HL-60 (cell line): ENCODE results near the gene CDH2.

Source experiments
- DNase-seq, 2 experiments: peaks; one replicate each; pipeline ENCODE4 v3.0.0-alpha.2; 2010 to 2020; ENCODE audit warnings: low read depth in 1 of 2, low spot score in 1 of 2
- H3K27ac ChIP-seq: fragments of 250-450 bp; sonication (Bioruptor Pico); replicated peaks from 2 replicates; pipeline ENCODE4 v1.5.1; 2020; ENCODE audit warnings: mild to moderate bottlenecking, moderate library complexity
- H3K27me3 ChIP-seq: fragments of 250-450 bp; sonication (Bioruptor Pico); 2 replicates; pipeline ENCODE4 v1.5.1; 2021; ENCODE audit warnings: mild to moderate bottlenecking, moderate library complexity; ENCODE audit not compliant: insufficient read depth, poor library complexity, severe bottlenecking
- H3K4me3 ChIP-seq: replicated peaks from 2 replicates; pipeline ENCODE4 v1.5.1; 2011; ENCODE audit warnings: mild to moderate bottlenecking, control low read depth, low read length; ENCODE audit not compliant: insufficient read depth
- GABPA ChIP-seq: IDR thresholded peaks from 2 replicates; pipeline ENCODE4 v1.6.1; 2012; ENCODE audit warnings: low read depth
- POLR2AphosphoS5 ChIP-seq: IDR thresholded peaks from 2 replicates; pipeline ENCODE4 v1.6.1; 2012; ENCODE audit warnings: low read depth
- SPI1 ChIP-seq: IDR thresholded peaks from 2 replicates; pipeline ENCODE4 v1.6.1; 2012; ENCODE audit warnings: low read depth, mild to moderate bottlenecking, borderline replicate concordance
- TF ChIP-seq, protein P1 (sequence below): IDR thresholded peaks from one replicate; pipeline ENCODE4 v1.5.1; 2011; ENCODE audit warnings: low read length, control low read depth, inconsistent platforms; ENCODE audit not compliant: insufficient read depth
- TF ChIP-seq, protein P2 (sequence below): IDR thresholded peaks from 2 replicates; pipeline ENCODE4 v1.6.1; 2012; ENCODE audit warnings: low read depth; ENCODE audit not compliant: insufficient replicate concordance

Gene CDH2

DNA sequence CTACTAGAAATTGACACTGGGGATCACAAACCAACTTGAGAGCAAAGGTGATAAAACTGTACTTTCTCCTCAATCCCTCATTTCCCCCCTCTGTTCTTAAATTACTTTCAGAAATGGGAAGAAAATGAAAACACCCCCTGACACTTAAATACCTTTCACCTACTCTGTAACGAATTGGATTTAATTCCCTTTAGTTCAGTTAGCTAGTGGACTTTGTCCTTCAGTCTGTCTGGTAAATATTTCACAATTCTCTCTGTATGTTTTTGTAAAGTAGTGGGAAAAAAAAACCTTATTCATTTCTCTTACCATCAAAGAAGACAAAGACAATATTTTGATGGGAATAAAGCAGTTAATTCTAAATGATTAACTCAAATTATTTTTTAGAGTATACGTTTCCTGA lies 85.7 kb downstream of the CDH2 start:
- no peak for TF ChIP-seq GABPA
- TF ChIP-seq, protein P1, sequence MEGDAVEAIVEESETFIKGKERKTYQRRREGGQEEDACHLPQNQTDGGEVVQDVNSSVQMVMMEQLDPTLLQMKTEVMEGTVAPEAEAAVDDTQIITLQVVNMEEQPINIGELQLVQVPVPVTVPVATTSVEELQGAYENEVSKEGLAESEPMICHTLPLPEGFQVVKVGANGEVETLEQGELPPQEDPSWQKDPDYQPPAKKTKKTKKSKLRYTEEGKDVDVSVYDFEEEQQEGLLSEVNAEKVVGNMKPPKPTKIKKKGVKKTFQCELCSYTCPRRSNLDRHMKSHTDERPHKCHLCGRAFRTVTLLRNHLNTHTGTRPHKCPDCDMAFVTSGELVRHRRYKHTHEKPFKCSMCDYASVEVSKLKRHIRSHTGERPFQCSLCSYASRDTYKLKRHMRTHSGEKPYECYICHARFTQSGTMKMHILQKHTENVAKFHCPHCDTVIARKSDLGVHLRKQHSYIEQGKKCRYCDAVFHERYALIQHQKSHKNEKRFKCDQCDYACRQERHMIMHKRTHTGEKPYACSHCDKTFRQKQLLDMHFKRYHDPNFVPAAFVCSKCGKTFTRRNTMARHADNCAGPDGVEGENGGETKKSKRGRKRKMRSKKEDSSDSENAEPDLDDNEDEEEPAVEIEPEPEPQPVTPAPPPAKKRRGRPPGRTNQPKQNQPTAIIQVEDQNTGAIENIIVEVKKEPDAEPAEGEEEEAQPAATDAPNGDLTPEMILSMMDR, result no peak
- TF ChIP-seq, protein P2, sequence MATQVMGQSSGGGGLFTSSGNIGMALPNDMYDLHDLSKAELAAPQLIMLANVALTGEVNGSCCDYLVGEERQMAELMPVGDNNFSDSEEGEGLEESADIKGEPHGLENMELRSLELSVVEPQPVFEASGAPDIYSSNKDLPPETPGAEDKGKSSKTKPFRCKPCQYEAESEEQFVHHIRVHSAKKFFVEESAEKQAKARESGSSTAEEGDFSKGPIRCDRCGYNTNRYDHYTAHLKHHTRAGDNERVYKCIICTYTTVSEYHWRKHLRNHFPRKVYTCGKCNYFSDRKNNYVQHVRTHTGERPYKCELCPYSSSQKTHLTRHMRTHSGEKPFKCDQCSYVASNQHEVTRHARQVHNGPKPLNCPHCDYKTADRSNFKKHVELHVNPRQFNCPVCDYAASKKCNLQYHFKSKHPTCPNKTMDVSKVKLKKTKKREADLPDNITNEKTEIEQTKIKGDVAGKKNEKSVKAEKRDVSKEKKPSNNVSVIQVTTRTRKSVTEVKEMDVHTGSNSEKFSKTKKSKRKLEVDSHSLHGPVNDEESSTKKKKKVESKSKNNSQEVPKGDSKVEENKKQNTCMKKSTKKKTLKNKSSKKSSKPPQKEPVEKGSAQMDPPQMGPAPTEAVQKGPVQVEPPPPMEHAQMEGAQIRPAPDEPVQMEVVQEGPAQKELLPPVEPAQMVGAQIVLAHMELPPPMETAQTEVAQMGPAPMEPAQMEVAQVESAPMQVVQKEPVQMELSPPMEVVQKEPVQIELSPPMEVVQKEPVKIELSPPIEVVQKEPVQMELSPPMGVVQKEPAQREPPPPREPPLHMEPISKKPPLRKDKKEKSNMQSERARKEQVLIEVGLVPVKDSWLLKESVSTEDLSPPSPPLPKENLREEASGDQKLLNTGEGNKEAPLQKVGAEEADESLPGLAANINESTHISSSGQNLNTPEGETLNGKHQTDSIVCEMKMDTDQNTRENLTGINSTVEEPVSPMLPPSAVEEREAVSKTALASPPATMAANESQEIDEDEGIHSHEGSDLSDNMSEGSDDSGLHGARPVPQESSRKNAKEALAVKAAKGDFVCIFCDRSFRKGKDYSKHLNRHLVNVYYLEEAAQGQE, result no peak
- TF ChIP-seq SPI1, result no peak
- TF ChIP-seq POLR2AphosphoS5, result no peak
- Histone ChIP-seq H3K27ac (no peak overlapping the region), H3K27me3 (no peaks in the 10 kb centered on the region)

DNA sequence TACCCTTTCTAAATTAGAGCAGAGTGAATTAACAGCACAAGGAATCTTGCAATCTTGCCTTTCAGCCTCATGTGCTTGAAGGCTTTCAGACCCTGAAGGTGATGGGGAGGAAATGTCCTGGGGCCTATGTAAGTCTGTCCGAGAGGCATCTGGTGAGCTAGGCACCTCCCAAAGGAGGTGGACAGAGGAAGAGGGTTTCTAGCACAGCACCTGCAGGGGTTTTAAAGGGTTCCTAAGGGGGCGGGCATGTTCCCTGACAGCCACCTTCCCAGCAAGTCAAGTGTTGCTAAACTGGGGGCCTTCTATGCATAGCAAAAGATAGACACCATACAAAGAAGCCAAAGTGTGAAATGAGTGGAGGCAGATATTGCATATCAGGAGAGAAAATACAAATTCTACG lies 88.5 kb downstream of the CDH2 start:
- TF ChIP-seq GABPA (no peak), POLR2AphosphoS5 (no peak), SPI1 (no peak)
- TF ChIP-seq, protein P1, result no peak
- TF ChIP-seq, protein P2, result no peak
- Histone ChIP-seq H3K27me3 (no peaks in the 10 kb centered on the region), H3K4me3 (no peak overlapping the region), H3K27ac (no peak overlapping the region)
- DNase-seq, result no peak

More for the DNA sequence above, 85.7 kb downstream of the CDH2 start:
- DNase-seq, result no peak
- no peak overlapping the region for H3K4me3 ChIP-seq

DNA sequence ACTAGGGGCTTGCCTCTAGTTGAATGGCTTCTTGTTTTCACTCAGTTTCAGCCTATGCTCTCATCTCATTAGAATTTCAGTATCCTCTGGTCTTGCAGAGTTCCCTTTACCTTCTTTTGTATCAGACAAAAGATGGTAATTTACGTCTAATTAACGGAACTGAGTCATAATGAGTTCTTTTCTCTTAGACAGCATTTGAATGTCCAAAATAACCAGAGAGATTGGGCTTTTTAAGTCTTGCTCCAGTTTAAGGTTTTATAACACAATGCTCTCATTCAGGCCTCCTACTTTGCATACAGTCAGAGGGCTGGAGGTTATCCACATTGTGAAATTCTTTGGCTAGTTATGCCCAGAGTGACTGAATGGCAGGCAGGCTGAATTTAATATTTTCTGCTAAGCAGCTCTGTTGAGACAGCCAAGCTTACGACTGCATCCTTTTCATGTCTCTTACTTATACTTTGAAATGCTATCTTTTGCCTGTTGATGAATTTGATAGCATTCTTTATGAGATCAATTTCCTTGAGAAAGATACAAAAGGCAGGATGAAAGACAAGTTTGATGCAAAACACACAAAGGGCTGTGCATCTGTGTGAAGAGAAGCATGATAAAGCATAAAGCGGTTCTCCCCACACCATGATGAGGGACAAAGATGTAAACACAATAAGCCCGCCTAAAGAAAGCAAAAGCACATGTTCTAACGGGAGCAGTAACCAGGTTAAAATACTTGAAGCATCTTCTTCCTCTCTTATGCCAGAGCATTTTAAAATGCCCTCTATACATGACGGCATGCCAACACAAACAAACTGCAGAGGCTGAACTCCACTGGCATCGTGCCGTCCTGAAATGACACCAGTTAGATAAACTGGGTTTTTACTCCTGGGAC lies 90.0 kb downstream of the CDH2 start:
- no peak for DNase-seq
- no peak for TF ChIP-seq SPI1
- TF ChIP-seq, protein P1, result no peak
- TF ChIP-seq GABPA, result no peak
- TF ChIP-seq, protein P2, result no peak
- no peak for TF ChIP-seq POLR2AphosphoS5
- Histone ChIP-seq H3K27me3 (no peaks in the 10 kb centered on the region), H3K27ac (no peak overlapping the region), H3K4me3 (no peak overlapping the region)
